Gastroesophageal sphincter (tissue), 4 donors: ENCODE results near the gene SPDYE17. TPM values are rescaled to one million over a fixed set of nuclear protein-coding genes. Genes with fewer than 3 reads are reported as not detected.
A peak's percentile ranks its signal among the peaks of the same experiment; 100 is the strongest.
"Not testable (repeated sequence)": the region's sequence is repeated elsewhere in the genome, so short reads cannot be mapped to it uniquely, and the experiment has no call there.

ENCODE experiments used
- ATAC-seq: fragments of 150-250 bp; one replicate; pipeline ENCODE4 v1.9.1; 2016; ENCODE audit warnings: mild to moderate bottlenecking, moderate library complexity
- H3K27ac ChIP-seq, 4 donors: fragments of 200-600 bp; sonication (generic) in 3 of 4; 1 replicate in 3 of 4; 2 replicates in 1 of 4; pipeline ENCODE4 v1.5.1; 2016 to 2019
- H3K27me3 ChIP-seq: fragments of 200-600 bp; sonication (generic); one replicate; pipeline ENCODE4 v1.5.1; 2019
- H3K36me3 ChIP-seq, 2 donors: fragments of 200-600 bp; sonication (generic); one replicate each; pipeline ENCODE4 v1.5.1; 2019; ENCODE audit warnings: control low read depth in 1 of 2
- H3K4me1 ChIP-seq, 3 donors: fragments of 200-600 bp; sonication (generic); 1 replicate in 2 of 3; 2 replicates in 1 of 3; pipeline ENCODE4 v1.5.1; 2016 to 2019; ENCODE audit warnings: control low read depth in 2 of 3
- H3K4me3 ChIP-seq, 2 donors: fragments of 200-600 bp; sonication (generic); one replicate each; pipeline ENCODE4 v1.5.1; 2019; ENCODE audit warnings: mild to moderate bottlenecking in 1 of 2, moderate library complexity in 1 of 2
- H3K9me3 ChIP-seq, 3 donors: fragments of 200-600 bp; sonication (generic); one replicate each; pipeline ENCODE4 v1.5.1; 2017 to 2019; ENCODE audit warnings: control low read depth in 2 of 3
- WGBS, 2 donors: methylation state at CpG; one replicate each; pipeline ENCODE4 v1.1.5; 2018; ENCODE audit warnings: low coverage in 1 of 2; 5-methylcytosine and 5-hydroxymethylcytosine counted together
- total RNA-seq, 4 donors: library from RNA; depleted of rRNA; stranded (reverse); fragments of >200 nt; gene quantifications; one replicate each; pipeline ENCODE4 v1.1.0, GENCODE V29; 2016

The SPDYE17 gene
- total RNA-seq = not detected

GRCh38 chr7:77032261-77032660 is at the start of gene SPDYE17:
TSS of gene SPDYE17 (minus strand) at chr7:77032361. CDS start at chr7:77030570, 1,791 bp downstream.
- ATAC-seq, H3K36me3 ChIP-seq, H3K4me1 ChIP-seq, H3K27ac ChIP-seq, H3K9me3 ChIP-seq, H3K4me3 ChIP-seq, H3K27me3 ChIP-seq: not testable (repeated sequence)
- WGBS, 2 donors = 82% methylated on average over 7 of the region's 8 CpGs; no CpG with 5 or more reads in 1 of the 2 donors

GRCh38 chr7:77080236-77080635 is 48.1 kb upstream of the SPDYE17 start:
- not testable (repeated sequence) for H3K4me3 ChIP-seq, H3K27ac ChIP-seq, H3K36me3 ChIP-seq, ATAC-seq, H3K4me1 ChIP-seq, H3K9me3 ChIP-seq, H3K27me3 ChIP-seq
- 57% methylated on average over 1 of the region's 2 CpGs; no CpG with 5 or more reads in 1 of the 2 donors for WGBS, 2 donors

- WGBS, 2 donors = no CpG with 5 or more reads among the region's 5 CpGs
- not testable (repeated sequence) for H3K4me3 ChIP-seq, H3K36me3 ChIP-seq, H3K27me3 ChIP-seq, H3K9me3 ChIP-seq, H3K27ac ChIP-seq, H3K4me1 ChIP-seq, ATAC-seq
These were observed 47.5 kb upstream of the SPDYE17 start for GRCh38 chr7:77079624-77080023.

- not testable (repeated sequence) for H3K36me3 ChIP-seq, ATAC-seq
These were observed 47.0 kb upstream of the SPDYE17 start for GRCh38 chr7:77079112-77079511.

GRCh38 chr7:77077060-77077459 is 44.9 kb upstream of the SPDYE17 start:
- H3K9me3 ChIP-seq, H3K4me3 ChIP-seq, H3K27me3 ChIP-seq, H3K36me3 ChIP-seq, ATAC-seq, H3K27ac ChIP-seq, H3K4me1 ChIP-seq: not testable (repeated sequence)
- 80 to 82% methylated on average over 3 of the region's 5 CpGs for WGBS, 2 donors

More at GRCh38 chr7:77079112-77079511, 47.0 kb upstream of the SPDYE17 start:
- not testable (repeated sequence) for H3K4me3 ChIP-seq, H3K4me1 ChIP-seq, H3K9me3 ChIP-seq, H3K27me3 ChIP-seq, H3K27ac ChIP-seq

- H3K27ac ChIP-seq, H3K9me3 ChIP-seq, H3K4me1 ChIP-seq, H3K27me3 ChIP-seq, ATAC-seq, H3K4me3 ChIP-seq, H3K36me3 ChIP-seq: not testable (repeated sequence)
- no CpG with 5 or more reads among the region's 6 CpGs for WGBS, 2 donors
These were observed 42.7 kb upstream of the SPDYE17 start for GRCh38 chr7:77074786-77075396.

GRCh38 chr7:77071108-77071507 is 38.9 kb upstream of the SPDYE17 start:
- not testable (repeated sequence) for H3K4me1 ChIP-seq, H3K27ac ChIP-seq, ATAC-seq, H3K9me3 ChIP-seq, H3K27me3 ChIP-seq, H3K4me3 ChIP-seq
- 94% methylated on average over 2 of the region's 6 CpGs; no CpG with 5 or more reads in 1 of the 2 donors for WGBS, 2 donors
- H3K36me3 ChIP-seq = peaks cover 0 to 11% of the 10 kb centered on the region in 2 donors

GRCh38 chr7:77065869-77066268 is 33.7 kb upstream of the SPDYE17 start:
- H3K27me3 ChIP-seq, ATAC-seq, H3K27ac ChIP-seq, H3K4me1 ChIP-seq, H3K4me3 ChIP-seq, H3K9me3 ChIP-seq: not testable (repeated sequence)
- 84 to 95% methylated on average over 5 to 7 of the region's 7 CpGs for WGBS, 2 donors
- H3K36me3 ChIP-seq = peaks cover 0 to 18% of the 10 kb centered on the region in 2 donors

GRCh38 chr7:77063732-77064131 is 31.6 kb upstream of the SPDYE17 start:
- not testable (repeated sequence) for H3K9me3 ChIP-seq, ATAC-seq, H3K4me1 ChIP-seq, H3K27me3 ChIP-seq, H3K4me3 ChIP-seq, H3K27ac ChIP-seq
- peaks cover 0 to 22% of the 10 kb centered on the region in 2 donors for H3K36me3 ChIP-seq
- WGBS, 2 donors = 83 to 92% methylated on average over 2 of the region's 4 CpGs

- not testable (repeated sequence) for H3K4me1 ChIP-seq, H3K27me3 ChIP-seq, H3K27ac ChIP-seq, H3K9me3 ChIP-seq, ATAC-seq, H3K4me3 ChIP-seq
- no CpG with 5 or more reads among the region's 4 CpGs for WGBS, 2 donors
- peaks cover 0 to 22% of the 10 kb centered on the region in 2 donors for H3K36me3 ChIP-seq
These were observed 30.4 kb upstream of the SPDYE17 start, which contains the start of gene SPDYE18 for GRCh38 chr7:77062557-77062956. TSS of gene SPDYE18 (minus strand) at chr7:77062558. CDS start at chr7:77060512, 2,046 bp downstream.

- H3K27ac ChIP-seq, H3K36me3 ChIP-seq, H3K27me3 ChIP-seq, ATAC-seq, H3K9me3 ChIP-seq, H3K4me3 ChIP-seq, H3K4me1 ChIP-seq: not testable (repeated sequence)
- no CpG with 5 or more reads among the region's 10 CpGs for WGBS, 2 donors
These were observed 5.8 kb downstream of the SPDYE17 start for GRCh38 chr7:77026349-77026748.

- WGBS, 2 donors = 13 to 28% methylated on average over 3 of the region's 16 CpGs
- ATAC-seq = peak; percentile 15
- H3K4me1 ChIP-seq, H3K27me3 ChIP-seq, H3K9me3 ChIP-seq, H3K4me3 ChIP-seq, H3K36me3 ChIP-seq: not testable (repeated sequence)
- peak overlapping the region in 2 of 4 donors; percentile 47 to 50 for H3K27ac ChIP-seq
These were observed 22.0 kb downstream of the SPDYE17 start for GRCh38 chr7:77010074-77010680.
